ENCODE results near the gene PLEKHM3.
"Not testable (repeated sequence)": the region's sequence is repeated elsewhere in the genome, so short reads cannot be mapped to it uniquely, and the experiment has no call there.

PLEKHM3 gene

DNA sequence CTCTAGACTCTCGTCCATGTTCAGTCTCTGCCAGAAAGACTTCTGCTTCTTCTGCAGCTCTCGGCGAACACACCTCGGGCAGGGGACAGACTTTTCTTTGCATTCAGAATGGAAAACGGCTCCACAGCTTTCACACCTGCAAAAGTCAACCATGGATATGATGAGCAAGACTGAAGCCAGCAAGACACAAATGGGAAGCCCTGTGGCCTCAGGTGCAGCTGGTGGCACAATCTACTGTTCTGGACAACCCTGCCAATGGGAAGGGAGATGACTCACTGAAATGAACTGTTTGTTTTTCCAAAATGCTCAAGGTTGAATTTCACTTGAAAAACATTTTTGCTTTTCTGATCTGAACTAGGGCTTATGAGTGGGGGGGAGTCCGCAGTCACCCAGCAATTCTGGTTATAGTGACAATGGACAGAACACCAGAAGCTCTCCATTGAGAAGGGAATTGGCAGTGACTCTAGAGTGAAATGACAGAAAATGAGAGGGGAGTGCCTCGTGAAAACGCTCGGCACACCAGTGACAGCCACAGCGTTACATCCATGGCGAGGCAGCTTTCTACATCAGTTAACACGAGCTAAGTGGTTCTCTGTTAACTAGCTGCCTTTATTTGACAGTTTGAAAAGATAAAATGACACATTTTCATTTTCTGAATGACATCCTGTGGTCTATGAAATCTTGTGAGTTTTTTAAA lies 196.8 kb downstream of the PLEKHM3 start:
- no peak for DNase-seq (ENCODE audit: low read depth in 2 of 2)

DNA sequence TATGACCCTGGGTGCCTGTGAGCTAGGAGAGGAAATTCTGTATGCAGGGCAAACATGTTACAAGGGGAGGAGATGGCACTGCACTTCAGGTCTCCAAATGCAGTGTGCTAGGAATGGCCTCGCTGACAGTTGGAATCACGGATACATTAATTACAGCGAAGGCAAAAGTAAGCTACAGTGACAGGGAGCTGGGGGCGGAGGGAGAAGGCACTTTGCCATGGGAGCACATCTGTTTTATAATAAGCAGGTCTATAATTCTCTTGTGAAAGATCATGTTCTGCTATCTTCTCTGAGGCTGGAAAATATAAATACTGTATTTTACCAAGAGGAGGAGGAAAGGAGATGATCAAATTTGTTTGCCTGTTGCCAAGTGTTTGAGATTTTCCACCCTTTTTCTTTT lies 199.3 kb downstream of the PLEKHM3 start:
- no peak for DNase-seq (ENCODE audit: low read depth in 2 of 2)

DNA sequence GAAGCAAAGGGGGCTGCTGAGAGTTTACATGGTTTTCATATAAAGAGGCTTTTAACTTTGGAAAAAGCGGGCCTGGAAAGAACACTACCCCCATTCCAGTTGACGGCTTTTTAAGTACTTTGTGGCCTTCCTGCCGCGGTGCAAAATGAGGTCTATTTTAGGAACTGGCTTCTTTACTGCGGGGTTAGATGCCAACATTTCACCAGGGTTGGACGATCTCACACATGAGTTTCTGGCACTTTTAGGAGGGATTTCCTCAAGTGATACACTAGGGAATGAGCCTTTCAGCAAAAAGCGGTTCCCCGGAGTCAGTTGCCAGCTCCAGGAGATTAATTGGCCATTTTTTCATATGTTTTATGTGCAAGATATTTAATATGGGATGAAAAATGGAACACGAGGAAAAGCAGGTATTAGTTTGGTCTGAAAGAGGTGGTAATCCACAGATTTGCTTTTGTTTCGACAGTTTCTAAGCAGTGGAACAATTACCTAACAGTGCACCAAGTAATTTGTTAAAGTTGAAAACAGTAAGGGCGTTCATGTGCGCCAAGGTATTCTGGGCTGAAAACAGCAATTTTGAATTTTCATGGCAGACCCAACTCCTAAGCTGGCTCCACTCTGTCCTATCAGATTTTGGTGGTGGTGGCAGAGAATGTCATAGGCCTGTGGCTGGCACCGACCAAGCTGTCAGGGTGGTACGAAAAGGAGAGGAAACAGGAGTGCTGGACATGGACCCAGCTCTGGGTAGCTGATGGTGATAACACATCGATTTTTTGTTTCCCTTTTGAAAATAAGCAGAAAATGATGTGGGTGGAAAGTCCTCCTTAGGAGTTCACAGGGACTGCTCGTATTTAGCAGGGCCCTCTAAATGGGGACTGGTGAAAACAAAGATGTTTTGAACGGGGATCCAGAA lies 200.0 kb downstream of the PLEKHM3 start:
- no peak for DNase-seq (ENCODE audit: low read depth in 2 of 2)

DNA sequence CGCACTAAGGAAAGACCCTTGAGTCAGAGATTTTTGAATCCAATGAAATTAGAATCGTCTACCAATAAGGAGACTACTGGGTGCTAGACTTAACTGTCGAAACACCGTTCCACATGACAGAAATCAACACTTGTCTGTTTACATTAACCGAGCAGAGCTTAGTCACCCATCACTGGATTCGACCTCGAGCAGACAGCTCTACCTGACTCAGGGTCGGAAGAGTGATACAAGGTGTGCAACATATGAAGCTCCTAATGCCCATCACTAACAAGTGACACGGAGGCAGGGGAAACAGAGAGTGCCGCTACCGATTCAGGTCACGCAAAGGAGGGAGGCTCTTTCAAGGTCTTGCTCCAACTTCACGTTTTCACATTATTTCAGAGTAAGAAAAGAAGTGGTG lies 201.5 kb downstream of the PLEKHM3 start:
- no peak for DNase-seq (ENCODE audit: low read depth in 2 of 2)

DNA sequence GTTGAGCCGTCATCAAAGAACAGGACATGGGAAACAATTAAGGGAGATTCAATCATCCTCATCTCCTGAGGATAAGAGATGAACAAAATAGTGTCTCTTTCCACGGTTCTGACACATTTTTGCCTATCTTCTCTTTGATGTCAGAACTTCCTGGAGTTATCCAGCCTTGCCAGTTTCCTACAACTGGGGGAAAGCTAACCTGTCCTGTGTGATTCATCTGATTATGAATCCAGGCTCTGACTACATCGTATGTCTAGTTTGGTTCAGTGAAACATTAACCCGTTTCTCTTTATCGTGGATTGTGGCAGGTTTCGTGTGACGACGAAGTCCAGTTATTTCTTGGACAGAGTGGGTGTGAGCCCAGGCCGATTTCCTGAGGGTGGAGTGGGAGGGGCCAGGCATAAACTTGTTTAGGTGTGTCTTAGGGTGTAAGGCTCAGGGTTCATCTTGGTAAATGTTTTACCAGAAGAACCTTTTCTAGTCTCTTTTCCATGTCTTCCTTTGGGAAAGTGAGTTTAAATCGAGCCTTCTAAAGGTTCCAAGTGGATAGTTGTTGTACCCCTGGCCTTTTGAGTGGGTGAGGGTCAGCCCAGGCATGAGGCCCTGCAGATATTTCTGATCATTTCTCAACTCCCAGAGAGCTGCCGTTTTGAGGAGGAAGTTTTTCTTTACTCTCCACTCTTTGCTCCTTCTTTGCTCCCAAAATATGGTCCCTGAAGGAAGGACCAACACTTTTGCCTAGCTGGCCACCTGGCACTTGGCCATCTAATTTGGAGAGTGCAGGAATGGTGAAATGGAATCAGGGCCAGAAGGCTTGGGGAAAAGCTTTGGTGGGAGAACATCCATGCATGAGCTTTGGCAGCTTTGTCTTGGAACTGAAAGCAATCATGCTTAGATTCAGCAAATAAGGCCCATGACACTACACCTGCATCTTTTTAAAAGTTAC lies 205.2 kb downstream of the PLEKHM3 start:
- no peak for DNase-seq (ENCODE audit: low read depth in 2 of 2)

DNA sequence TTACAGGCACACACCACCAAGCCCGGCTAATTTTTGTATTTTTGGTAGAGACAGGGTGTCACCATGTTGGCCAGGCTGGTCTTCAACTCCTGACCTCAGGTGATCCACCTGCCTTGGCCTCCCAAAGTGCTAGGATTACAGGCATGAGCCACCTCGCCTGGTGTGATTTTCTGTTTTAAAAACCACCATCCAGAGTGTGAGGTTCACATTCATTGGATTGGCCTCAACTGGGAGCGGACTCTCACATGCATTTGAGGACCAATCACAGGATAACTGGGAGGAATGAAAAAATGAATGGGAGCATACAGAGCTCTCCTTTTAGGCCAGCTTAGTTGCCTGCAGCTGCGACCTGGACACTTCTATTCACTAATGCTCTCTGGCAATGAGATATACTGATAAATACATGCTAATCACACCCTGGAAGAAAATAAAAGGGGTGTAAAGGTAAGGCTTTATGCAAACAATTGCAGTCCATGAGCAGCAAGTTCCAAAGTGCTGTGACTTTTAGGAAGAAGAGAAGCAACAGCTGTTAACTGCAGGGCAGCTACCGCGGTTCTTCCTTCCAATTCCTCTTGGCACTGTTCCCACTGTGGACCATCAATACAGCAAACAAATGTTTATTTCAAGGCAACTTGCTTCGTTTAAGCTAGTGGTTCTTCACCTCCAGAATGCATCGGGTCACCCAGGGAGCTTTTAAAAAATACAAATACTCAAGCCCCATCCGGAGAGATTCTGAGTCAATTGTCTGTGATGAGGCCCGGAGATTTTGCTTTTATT lies 206.1 kb downstream of the PLEKHM3 start:
- DNase-seq (ENCODE audit: low read depth in 2 of 2) = no peak

- DNase-seq (ENCODE audit: low read depth in 2 of 2) = no peak
Measured at GRCh38 chr2:207816546-207816945, 208.8 kb downstream of the PLEKHM3 start.

DNA sequence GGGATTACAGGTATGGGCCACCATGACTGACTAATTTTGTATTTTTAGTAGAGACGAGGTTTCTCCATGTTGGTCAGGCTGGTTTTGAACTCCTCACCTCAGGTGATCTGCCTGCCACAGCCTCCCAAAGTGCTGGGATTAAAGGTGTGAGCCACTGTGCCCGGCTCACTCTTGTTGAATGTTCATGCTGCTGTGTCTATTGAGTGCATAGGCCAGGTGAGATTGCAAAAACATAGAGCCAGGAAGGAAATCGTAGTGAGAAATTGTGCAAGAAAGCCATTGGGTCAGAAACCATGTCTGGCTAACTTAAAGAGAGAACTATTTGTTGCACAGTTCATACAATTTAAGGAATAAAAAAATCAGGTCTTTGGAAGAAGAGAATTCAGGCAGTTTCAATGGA lies 210.1 kb downstream of the PLEKHM3 start:
- DNase-seq (ENCODE audit: low read depth in 2 of 2) = no peak

DNA sequence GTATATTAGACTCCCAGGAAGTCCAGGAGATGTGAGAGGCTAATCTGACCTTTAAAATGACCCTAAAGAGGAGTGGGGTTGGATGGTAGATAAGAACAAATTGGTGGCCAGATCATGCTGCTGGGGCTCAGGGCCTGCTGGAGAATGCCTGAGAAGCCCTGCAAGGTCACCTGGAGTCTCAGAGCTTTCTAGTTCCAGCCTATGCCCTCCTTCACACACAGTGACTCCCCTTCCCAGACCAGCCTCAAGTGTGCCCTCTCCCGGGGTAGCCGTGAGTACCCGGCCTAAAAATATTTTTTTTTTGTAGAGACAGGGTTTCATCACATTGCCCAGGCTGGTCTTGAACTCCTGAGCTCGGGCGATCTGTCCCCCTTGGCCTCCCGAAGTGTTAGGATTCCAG lies 211.4 kb downstream of the PLEKHM3 start:
- DNase-seq (ENCODE audit: low read depth in 2 of 2) = no peak

DNA sequence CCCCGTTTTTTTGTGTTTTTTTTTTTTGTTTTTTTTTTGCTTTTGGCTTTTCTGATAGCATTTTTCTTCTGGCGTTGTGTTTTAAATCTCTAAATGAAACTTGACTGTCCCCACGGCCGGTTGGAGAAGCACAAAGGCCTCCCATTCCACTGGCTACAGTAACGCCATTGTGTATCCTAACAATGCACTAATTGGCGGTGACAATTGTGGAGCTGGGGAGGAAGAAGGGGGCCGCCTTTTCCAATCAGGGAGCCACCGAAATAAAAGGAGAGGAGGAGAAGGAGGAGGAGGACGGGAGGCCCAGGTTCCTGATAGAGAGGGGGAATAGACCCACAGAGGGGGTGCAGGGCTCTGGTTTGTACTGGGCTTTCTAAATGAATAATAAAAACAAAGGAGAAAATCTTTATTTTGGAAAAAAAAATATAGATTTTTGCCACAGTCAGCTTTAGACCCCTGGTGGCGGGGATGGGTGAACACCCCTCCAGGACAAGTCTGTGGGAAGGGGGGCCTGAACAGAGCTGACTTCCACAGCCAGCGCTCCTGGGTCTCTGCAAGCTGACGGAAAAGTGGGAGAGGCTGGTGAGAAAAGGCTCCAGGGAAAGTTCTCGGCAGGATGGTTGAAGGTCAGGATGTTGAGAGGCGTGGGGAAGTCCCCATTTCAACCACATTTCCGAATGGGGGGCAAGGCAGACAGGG lies 212.0 kb downstream of the PLEKHM3 start:
- no peak for DNase-seq (ENCODE audit: low read depth in 2 of 2)

- DNase-seq (ENCODE audit: low read depth in 2 of 2) = no peak
Measured at GRCh38 chr2:207812726-207813080, 212.6 kb downstream of the PLEKHM3 start.

GRCh38 chr2:207812058-207812725 lies 213.1 kb downstream of the PLEKHM3 start:
- no peak for DNase-seq (ENCODE audit: low read depth in 2 of 2)

DNA sequence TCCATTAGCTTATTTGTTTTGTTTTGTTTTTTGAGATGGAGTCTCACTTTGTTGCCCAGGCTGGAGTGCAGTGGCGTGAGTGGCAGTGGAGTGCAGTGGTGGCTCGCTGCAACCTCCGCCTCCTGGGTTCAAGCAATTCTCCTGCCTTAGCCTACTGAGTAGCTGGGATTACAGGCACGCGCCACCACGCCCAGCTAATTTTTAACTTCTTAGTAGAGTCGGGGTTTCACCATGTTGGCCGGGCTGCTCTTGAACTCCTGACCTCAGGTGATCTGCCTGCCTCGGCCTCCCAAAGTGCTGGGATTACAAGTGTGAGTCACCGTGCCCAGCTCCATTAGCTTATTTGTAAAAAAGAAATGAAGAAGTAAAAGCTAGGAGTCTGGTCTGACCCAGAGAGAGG lies 213.7 kb downstream of the PLEKHM3 start:
- not testable (repeated sequence) for DNase-seq (ENCODE audit: low read depth in 2 of 2)

- no peak for DNase-seq (ENCODE audit: low read depth in 2 of 2)
Measured at GRCh38 chr2:207810200-207810788, 215.0 kb downstream of the PLEKHM3 start.

- DNase-seq (ENCODE audit: low read depth in 2 of 2) = no peak
Measured at GRCh38 chr2:207808119-207808518, 217.2 kb downstream of the PLEKHM3 start.

GRCh38 chr2:207807516-207807915 lies 217.8 kb downstream of the PLEKHM3 start:
- no peak for DNase-seq (ENCODE audit: low read depth in 2 of 2)

- DNase-seq (ENCODE audit: low read depth in 2 of 2) = no peak
Measured at GRCh38 chr2:207805566-207806226, 219.6 kb downstream of the PLEKHM3 start.

DNA sequence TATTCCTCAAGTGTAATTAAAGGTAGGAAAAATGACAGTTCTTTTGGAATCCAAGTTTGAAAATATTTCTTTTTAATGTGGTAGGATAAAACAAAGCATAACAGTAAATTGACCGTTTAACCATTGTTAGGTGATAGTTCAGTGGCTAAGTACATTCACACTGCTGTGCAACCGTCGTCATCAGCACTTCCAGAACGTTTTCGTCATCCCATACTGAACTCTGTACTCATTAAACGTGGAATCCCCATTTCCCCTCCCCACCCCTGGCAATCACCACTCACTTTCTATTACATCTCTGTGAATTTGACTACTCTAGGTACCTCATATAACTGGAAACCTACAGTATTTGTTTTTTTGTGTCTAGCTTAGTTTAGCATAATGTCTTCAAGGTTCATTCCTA lies 222.7 kb downstream of the PLEKHM3 start:
- no peak for DNase-seq (ENCODE audit: low read depth in 2 of 2)

- no peak for DNase-seq (ENCODE audit: low read depth in 2 of 2)
Measured at GRCh38 chr2:207801259-207801658, 224.1 kb downstream of the PLEKHM3 start.

Measured in fibroblast of skin of left quadriceps (primary cell).